Measurements from ENCODE around the gene PDZD11.

- TF ChIP-seq CTCF (IDR thresholded peaks at IDR 0.05) (no peak), POLR2A (IDR thresholded peaks at IDR 0.05) (no peak), POLR2AphosphoS5 (IDR thresholded peaks at IDR 0.05) (no peak), EP300 (IDR thresholded peaks at IDR 0.05) (no peak)
Observed at GRCh38 chrX:70331161-70331560, 41.4 kb upstream of the PDZD11 start.
